Right ventricle myocardium inferior (tissue), 1 donor: ENCODE data around the gene CAMK1. TPM values are rescaled to one million over a fixed set of nuclear protein-coding genes. Genes with fewer than 3 reads are reported as not detected.
A peak's percentile ranks its signal among the peaks of the same experiment; 100 is the strongest.

ENCODE experiments used
- ATAC-seq: fragments of 200-7000 bp; cut with Tn5 transposase; one replicate; pipeline ENCODE4 v1.9.1; 2020; ENCODE audit warnings: mild to moderate bottlenecking, moderate library complexity
- DNase-seq: peaks from one replicate; pipeline ENCODE4 v3.0.0; 2021; ENCODE audit errors: missing footprints
- intact Hi-C: fragments of 100-400 bp; cut with DNase I; formaldehyde crosslinking; loops from one replicate; pipeline ENCODE4 v1.11.0; 2022
- total RNA-seq: library from RNA; stranded (reverse); fragmentation: NEBNext Ultra II Directional; extraction: Animal tissue kit (Norgen Biotek cat#: 25700); gene quantifications from one replicate; pipeline ENCODE4 v1.2.1, GENCODE V29; 2021
- donor health status: DM: no; HTN: yes; CAD: no; lungs with severe emphysema.

CAMK1 gene
- total RNA-seq, 1 donor from 2014 or later: 18.4 TPM

DNA sequence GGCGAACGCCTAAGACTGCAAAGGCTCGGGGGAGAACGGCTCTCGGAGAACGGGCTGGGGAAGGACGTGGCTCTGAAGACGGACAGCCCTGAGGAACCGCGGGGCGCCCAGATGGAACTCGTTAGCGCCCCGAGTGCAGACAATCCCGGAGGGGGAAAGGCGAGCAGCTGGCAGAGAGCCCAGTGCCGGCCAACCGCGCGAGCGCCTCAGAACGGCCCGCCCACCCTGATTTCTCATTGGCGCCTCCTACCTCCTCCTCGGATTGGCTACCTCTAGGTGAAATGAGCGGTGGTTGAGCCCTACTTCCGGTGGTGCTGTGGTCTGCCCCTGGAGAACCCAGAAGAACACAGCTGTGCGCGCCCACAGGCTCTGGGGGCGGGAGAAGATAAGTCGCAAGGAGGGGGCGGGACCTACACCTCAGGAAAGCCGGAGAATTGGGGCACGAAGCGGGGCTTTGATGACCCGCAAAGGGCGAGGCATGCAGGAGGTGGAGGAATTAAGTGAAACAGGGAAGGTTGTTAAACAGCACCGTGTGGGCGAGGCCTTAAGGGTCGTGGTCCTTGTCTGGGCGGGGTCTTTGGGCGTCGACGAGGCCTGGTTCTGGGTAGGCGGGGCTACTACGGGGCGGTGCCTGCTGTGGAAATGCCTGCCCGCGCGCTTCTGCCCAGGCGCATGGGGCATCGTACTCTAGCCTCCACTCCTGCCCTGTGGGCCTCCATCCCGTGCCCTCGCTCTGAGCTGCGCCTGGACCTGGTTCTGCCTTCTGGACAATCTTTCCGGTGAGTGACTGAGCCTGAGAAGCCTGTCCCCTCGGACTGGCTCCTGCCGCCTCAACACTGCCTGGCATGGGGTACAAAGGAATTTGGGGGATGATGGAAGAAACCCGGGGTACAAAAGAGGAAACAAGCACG is 19.8 kb downstream of the CAMK1 start, which contains the start of gene OGG1:
Gene OGG1, plus strand, starts transcription at position 308 of the 911 bp plus-strand sequence. Its CDS starts 335 bp downstream, at position 643.
- peak; percentile 98 for ATAC-seq
- intact Hi-C loops: loop anchor here (2.0 to 5.0 kb wide), 2 partner anchors 43 to 103 kb away; partner anchors contain the start of genes ARPC4, MTMR14 and TADA3

DNA sequence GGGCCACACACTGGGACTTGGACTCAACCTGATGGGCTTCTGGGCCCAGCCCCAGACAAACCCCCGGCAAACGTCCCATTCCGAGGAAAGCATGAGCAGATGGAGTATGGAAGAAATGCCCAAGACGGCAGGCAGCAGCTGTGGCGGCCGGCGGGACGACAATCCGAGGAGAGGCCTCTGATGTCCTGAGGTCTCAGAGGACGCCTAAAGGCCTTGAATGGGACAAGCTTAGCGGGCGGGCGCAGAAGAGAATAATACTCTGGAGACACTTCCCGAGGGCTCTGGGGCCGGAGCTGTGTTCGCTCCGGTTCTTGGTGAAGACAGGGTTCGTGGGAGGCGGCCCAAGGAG is 20.5 kb downstream of the CAMK1 start:
- ATAC-seq (no peak), DNase-seq (no peak)
- intact Hi-C loops: loop anchor here (2.0 to 5.0 kb wide), 2 partner anchors 44 to 102 kb away; partner anchors contain the start of genes ARPC4, MTMR14 and TADA3

More for the DNA sequence above, 19.8 kb downstream of the CAMK1 start, which contains the start of gene OGG1:
- peak; percentile 98 for DNase-seq

DNA sequence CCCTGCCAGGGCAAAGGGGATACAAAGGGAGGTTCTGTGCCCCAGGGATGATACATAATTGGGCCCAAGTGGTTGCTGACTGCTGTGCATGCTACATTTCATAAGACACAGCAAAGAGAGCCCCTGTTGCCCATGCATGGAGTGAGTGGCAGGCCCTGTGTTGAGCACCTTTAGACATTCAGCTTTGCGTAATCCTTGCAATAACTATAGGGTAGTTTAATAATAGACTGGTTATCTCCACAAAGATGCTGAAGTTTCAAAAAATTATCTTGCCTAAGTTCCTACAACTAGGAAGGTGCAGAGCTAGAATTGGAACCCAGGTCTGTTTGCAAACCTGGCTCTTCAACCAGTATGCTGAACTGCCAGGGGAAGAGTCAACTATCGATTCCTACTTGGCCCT is 21.7 kb downstream of the CAMK1 start:
- no peak for DNase-seq
- intact Hi-C loops: loop anchor here (2.0 to 5.0 kb wide), 2 partner anchors 45 to 101 kb away; partner anchors contain the start of genes ARPC4, MTMR14 and TADA3
- ATAC-seq: no peak

DNA sequence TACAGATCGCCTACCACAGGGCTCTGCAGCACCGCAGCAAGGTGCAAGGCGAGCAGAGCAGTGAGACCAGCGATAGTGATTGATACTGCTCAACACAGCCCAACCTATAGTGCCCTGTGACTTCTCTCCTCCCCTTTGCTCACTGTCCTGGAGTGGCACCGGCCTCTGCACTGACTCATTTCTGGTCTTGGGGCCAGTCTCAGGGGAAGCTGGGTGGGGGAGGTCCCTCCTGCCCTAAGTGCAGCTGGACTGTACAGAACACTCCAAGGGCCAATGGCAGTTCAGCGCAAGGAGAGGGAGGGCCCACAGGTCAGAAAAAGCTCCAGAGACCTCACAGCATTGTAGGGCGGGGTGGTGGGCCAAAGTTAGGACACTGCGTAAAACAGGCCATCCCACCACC is 22.5 kb downstream of the CAMK1 start:
- DNase-seq (no peak), ATAC-seq (no peak)
- intact Hi-C loops: loop anchor here (2.0 to 5.0 kb wide), 2 partner anchors 14 to 100 kb away; partner anchors contain the start of gene MTMR14

DNA sequence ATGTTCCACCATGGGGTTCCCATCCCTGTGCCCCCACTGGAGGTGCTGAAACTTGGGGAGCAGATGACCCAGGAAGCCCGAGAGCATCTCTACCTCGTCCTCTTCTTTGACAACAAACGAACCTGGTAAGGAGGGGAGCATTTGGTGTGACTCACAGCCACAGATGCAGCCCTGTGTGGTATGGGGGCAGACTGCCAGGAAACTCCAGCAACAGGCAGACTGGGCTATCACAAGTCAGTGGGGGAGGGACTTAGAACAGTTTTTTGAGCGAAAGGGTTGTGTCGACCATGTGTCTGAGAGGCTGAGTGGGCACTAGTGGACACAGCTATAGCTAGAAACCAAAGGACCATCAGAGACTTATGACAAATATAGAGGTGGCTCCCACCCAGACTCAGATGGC is 23.4 kb downstream of the CAMK1 start:
- DNase-seq: no peak
- intact Hi-C loops: loop anchor here (2.0 to 5.0 kb wide), 2 partner anchors 14 to 99 kb away; partner anchors contain the start of gene MTMR14
- no peak for ATAC-seq

DNA sequence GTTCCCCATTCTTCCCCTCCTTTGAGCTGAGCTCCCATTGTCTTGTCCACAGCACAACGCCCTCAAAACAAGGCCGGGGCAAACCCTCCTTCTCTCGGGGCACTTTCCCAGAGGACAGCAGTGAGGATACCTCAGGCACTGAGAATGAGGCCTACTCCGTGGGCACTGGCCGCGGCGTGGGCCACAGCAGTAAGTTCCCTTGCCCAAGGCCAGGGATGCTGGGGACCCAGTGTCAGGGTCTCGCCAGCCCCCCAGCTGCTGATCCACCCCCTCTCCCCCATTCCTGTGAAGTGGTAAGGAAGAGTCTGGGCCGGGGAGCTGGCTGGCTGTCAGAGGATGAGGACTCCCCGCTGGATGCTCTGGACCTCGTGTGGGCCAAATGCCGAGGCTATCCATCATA is 24.2 kb downstream of the CAMK1 start:
- intact Hi-C loops: loop anchor here (5.0 kb wide), 1 partner anchor 98 kb away; the partner anchor contains the start of gene MTMR14
- DNase-seq (no peak), ATAC-seq (no peak)

DNA sequence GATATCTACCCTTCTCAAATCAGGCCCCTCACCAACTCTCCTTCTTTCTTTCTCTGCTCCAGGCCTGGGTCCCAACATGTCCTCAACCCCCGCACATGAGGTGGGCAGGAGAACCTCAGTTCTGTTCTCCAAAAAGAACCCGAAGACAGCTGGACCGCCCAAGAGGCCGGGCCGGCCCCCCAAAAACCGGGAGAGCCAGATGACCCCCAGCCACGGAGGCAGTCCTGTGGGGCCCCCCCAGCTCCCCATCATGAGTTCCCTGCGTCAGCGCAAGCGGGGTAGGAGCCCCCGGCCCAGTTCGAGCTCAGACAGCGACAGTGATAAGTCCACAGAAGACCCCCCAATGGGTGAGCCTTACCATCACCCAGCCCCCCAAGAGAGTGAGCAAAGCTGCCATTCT is 25.6 kb downstream of the CAMK1 start:
- intact Hi-C loops: no loop called here
- DNase-seq: no peak

DNA sequence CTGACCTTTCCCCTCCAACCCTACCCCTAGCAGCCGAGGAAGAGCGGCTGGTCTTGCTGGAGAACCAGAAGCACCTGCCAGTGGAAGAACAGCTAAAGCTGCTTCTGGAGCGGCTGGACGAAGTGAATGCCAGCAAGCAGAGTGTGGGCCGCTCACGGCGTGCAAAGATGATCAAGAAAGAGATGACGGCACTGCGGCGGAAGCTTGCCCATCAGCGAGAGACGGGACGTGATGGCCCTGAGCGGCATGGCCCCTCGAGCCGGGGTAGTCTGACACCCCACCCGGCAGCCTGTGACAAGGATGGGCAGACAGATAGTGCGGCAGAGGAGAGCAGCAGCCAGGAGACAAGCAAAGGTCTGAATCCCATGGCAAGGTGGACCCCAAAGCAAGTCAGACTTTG is 26.2 kb downstream of the CAMK1 start:
- DNase-seq: no peak
- no peak for ATAC-seq
- intact Hi-C loops: no loop called here

More for the DNA sequence above, 25.6 kb downstream of the CAMK1 start:
- no peak for ATAC-seq

DNA sequence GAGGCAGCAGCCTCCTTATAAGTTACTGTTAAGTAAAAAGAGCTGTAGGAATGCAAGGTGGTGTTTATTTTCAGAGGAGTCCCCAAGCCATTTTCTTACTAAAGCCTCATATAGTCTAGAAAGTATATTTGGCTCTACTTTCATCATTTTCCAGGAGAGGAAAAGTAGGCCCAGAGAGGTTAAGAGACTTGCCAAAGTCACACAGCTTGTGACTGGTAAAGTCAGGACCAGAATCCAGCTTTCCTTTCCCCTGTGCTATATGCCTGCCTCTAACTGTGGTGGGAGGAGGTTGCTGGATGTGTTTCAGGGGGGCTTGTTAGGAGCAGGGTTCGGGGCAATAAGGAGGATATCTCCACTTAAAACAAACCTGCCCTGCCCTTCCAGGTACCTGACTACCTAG is 27.2 kb downstream of the CAMK1 start:
- DNase-seq (no peak), ATAC-seq (no peak)
- intact Hi-C loops: no loop called here

DNA sequence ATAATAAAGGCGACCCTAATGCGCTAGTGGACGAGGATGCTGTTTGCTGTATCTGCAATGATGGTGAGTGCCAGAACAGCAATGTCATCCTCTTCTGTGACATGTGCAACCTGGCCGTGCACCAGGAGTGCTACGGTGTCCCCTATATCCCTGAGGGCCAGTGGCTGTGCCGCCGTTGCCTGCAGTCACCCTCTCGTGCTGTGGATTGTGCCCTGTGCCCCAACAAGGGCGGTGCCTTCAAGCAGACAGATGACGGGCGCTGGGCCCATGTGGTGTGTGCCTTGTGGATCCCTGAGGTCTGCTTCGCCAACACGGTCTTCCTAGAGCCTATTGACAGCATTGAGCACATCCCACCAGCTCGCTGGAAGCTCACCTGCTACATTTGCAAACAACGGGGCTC is 30.6 kb downstream of the CAMK1 start:
- DNase-seq (no peak), ATAC-seq (no peak)
- intact Hi-C loops: no loop called here

DNA sequence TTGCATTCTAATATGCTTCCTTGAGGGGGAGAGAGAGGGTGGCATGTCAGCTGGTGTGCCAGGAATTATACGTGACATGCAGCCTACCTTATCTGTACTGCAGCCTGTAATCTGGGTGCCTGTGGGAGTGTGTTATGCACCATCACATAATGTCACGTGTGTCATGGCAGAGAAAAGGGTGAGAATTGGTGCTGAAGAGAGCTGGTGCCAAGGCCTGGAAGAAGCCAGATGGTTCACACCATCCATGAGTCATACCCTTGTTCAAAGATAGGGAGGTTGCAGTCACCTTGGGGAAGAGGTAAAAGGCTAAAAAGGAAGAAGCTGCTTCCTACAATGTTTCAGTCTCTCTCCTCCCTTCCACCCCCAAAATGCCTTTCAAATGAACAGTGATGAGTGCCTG is 32.9 kb downstream of the CAMK1 start:
- no peak for ATAC-seq
- DNase-seq: no peak
- intact Hi-C loops: no loop called here

DNA sequence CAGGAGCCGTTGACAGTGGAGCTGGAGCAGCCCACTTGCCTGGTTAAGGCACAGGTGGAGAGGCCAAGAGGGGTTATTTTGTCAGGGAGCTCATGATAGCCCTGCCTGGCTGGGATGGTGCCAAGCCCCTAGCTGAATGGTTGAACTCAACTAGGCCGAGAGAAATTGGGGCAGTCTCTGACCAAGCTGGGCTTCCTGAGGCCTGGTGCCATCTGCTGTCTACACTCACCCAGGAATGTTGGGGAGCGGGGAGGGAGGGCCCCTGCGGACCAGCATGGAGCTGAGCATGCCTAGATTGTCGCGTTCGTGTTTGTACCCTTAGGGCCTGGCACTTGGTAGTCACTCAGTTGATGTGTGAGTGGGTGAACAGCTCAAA is 37.0 kb downstream of the CAMK1 start:
- DNase-seq (no peak), ATAC-seq (no peak)
- intact Hi-C loops: loop anchor here (1.0 to 5.0 kb wide), 3 partner anchors 14 to 230 kb away; no protein-coding TSS in a partner anchor

DNA sequence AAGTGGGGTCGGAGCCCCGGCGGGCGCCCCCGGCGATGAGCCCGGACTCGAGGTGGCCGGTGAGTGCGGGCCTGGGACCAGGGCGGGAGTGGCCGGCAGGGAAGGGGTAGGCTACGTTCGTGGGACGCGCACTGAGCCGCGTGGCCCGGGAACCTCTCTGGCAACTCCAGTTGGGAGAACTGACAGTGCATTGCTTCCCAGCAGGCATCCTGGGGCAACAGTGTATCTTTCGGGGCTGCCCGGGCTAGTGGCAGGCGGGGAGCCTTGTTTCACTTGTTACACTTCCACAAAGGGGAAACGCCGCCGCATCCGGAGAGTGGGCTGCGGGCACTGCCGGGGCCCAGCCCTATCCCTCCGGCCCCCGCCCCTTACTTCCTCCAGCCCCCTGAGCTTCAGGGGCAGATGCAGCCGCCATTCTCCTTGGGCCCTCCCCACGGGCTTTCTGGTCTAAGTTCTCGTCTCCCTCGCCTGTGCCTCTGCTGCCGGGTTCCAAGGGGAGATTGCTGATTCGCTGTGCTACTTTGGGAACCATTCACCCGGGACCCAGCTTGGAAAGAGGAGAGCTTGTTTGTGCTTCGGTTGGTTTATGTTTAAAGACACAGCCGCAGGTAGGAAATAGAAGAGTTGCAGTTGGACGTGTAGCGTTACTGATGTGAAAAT is 37.5 kb downstream of the CAMK1 start:
- intact Hi-C loops: loop anchor here (1.0 to 5.0 kb wide), 3 partner anchors 15 to 230 kb away; no protein-coding TSS in a partner anchor
- peak; percentile 77 for DNase-seq
- ATAC-seq: no peak

DNA sequence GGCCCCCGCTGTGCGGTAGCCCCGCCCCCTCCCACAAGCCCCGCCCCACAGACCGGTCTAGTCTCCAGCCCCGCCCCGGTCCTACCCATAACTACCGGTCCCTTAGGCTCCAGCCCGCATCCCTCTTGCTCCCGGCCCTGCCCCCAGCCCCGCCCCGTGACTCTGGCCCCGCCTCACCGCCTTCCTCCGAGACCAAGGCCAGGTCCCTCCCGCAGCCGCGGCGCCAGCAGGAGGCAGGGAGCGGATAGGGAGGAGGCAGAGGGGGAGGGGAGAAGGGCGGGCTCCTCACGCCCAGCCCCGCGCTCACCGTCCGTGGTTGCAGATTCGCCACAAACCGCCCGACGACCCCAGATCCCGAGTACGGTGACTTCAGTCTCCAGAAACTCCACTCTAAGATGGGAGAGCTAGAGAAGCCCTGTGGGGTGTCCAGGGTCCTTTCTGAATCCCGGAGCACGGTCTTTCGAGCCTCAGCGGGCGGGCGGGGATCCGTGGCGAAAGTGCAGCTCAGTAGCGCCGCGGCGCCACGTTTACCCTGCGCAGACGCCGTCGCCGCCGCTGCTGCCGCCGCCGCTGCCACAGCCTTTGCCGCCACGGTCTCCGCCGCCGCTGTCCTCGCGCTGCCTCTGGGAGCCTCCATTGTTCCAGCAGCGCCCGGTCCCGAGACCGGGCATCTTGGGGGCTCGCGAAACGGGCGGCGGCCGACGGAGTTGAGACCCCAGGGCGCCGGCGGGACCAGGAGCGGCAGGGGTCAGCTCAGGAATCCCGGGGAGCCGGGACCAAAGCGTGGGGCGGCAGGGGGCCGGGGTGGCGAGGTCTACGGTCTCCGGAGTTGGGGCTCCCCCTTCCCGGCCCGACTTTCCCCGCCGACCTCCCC is 38.3 kb downstream of the CAMK1 start, which contains the start of gene BRPF1:
Gene BRPF1, plus strand, starts transcription at position 530 of the 874 bp plus-strand sequence. CDS start 2,406 bp downstream, outside the sequence.
- intact Hi-C loops: loop anchor here (1.0 to 5.0 kb wide), 4 partner anchors 15 to 229 kb away; partner anchors contain the start of gene MTMR14
- ATAC-seq (peak; percentile 99), DNase-seq (peak; percentile 100)

DNA sequence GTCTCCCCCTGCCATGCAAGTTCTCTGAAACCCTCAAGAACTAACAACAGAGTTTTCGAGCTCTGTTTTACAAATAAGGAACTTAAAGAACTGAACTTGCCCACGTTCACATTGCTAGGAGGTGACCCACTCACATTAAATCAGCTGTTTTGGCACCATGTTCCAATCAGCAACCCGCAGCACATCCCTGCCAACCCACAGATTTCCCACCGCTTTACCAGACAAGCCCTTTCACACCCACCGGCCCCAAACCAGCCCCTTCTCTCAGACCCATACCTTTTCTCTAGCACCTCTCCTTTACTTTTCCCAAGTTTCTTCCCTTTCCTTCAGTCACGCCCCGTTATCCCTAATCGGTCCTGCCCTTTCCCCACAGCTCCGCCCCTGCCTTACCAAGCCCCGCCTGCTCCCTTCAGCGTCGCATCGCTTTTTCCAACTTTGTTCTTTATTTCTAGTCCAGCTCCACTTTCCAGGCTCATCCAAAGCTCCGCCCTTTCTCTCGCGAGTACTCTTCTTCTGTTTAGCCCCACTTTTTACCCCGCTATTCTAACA is 39.0 kb downstream of the CAMK1 start:
- ATAC-seq: peak; percentile 71
- intact Hi-C loops: loop anchor here (1.0 to 5.0 kb wide), 2 partner anchors 81 to 228 kb away; partner anchors contain the start of gene MTMR14
- DNase-seq: no peak

DNA sequence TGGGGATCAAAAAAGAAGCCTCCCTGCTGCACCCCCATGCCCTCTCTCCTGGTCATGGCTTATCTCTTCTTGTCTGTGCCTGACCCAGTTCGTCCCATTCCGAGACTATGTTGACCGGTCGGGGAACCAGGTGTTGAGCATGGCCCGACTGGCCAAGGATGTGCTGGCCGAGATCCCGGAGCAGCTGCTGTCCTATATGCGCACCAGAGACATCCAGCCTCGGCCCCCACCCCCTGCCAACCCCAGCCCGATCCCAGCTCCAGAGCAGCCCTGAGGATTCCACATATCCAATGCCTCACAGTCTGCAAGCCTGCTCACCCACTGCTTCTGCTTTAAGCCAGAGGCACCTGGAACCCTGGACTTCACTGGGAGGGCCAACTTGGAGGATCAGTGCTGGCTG is 40.3 kb downstream of the CAMK1 start:
- no peak for DNase-seq
- ATAC-seq: no peak
- intact Hi-C loops: no loop called here

DNA sequence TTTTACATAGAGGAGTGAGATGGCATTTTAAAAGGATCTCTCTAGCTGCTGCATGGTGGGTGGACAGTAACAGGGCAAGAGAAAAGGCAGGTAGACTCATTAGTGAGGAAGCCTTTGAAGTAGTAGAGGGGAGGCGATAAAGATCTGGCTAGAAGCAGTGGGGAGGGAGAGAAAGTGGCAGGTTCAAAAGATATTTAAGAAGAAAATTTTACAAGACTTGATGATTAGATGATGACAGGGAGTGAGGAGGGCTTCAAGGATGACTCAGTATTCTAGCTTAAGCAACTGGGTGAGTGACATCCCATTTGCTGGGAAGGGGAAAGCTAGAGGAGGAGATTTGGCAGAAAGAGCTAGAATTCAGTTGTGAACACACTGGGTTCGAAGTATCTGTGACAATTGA is 42.0 kb downstream of the CAMK1 start:
- intact Hi-C loops: no loop called here
- DNase-seq: no peak
- no peak for ATAC-seq

DNA sequence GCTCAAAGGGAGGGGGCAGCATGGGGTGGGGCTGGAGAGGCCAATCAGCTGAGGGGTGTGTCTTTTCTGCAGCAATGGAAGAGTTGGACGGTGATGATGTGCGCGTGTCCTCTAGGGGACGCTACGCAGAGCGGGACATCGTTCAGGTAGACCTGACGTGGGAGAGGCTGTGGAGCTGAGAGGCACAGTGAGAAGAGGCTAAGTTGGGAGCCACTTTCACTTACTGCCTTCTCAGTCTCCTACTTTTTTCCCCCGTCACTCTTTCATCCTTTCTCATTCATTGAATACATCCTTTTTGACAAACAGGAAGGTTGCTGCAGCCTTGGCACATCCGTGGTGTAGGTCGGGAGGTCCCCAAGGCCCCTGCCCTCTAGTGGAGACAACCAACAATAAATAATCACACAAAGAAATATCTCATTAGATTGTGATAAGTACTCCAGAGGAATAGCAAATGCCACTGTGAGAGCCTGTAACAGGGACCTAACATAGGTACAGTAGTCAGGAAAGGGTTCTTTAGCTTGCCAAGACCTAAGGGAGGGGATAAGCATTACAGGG is 42.6 kb downstream of the CAMK1 start:
- no peak for ATAC-seq
- no peak for DNase-seq
- intact Hi-C loops: no loop called here
